GM19043 (cell line): Measurements from ENCODE around the gene SDSL.

Experiments
- ATAC-seq: cut with Tn5 transposase; IDR thresholded peaks from one replicate; pipeline ENCODE4 v1.9.1; 2021; ENCODE audit warnings: low read depth; ENCODE audit not compliant: unreplicated experiment

SDSL gene

DNA sequence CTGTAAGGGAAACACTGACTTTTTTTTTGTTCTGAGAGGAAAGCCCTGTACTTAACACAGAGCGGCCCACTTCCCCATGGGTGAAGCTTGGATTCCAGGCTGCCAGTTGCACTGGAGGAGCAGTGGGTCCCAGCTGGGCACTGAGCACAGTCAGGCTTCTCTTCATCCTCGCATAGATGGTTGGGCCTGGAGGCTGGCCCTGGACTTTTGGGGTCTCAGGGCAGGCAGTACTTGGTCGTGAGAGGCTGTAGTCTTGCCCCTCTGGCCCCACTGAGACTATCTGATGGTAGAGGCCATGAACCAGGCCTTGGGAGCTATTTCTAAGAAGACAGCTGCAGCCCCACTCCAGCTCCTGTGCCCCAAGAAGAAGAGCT, 55.6 kb downstream of the SDSL start:
- no peak for ATAC-seq

DNA sequence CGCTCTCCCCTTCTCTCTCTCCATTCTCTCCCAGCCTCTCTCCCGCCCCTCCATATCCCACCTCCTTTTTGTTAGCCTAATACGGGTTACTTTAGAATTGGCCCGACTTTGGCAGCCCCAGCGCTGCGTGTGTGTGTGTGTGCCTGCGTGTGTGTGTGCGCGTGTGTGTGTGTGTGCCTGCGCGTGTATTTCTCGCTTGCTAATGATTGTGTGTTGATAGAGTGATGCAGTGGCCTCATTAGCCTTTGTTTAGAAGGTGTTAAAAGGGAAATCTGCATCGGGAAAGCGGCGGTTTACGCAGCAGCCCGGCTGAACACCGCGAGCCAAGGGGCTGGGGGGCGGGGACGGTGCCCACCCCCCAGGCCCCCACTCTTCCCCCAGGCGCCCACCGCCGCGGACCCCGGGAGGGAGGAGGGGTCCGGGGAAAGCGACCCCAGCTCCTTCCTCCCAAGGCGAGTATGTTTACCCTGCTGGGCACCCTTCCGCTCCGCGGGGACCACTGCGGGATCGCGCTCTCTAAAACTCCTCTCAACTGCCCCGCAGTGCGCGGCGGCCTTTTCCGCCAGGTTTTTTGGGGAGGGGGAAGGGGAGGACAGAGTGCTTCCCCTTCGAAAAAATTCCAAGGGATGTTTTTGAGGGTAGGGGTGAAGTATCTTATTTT, 56.3 kb downstream of the SDSL start:
- ATAC-seq = no peak

DNA sequence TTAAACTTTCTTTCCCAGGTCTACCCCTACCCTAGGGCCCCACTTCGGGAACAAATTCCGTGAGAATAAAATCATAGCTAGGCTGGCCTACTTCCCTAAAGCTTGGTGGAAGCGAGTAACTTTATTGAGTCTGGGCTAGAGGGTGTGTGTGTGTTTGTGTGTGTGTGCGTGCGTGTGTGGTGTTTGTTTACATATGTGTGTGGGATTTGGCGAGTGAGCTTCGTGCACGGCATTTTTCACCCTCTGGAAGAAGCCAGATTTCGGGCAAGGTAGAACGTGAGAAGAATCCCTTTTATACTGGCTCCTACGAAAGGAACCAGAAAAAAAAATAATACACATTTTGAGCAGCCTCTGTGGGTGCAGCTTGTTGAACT, 57.0 kb downstream of the SDSL start:
- ATAC-seq = no peak

DNA sequence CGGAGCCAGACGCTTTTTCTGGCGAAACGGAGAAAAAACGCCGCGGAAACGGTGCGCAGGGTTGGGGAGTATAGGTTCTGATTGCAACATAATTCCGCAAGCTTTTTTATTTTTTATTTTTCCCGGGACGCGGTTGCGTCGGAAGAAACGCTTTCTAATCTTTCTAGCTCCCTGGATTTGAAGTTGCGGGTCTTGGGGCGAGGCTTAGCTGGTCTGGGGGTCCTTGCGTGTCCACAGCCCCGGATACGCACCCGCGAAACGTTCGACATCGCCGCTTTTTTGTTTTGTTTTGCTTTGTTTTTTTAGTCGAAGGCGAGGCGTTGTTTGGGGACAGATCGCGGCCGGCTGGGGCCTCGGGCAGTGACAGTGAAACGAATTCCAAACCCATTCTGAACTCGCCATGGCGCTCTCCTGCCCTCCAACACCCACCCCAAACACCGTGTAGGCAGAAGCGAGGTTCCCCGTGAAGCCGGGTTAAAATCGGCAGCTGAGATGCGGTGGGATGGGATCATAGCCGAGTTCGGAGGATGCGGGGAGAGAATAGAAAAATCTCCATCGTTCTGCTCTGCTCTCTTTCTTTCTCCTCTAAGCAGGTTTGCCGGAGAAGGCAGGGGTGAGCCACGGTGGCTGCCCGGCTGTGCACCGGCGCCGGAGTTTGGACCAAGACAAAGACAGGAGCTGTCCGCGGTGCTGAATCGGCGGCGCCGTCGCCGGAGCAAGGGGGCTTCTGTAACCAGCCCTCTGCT, 57.6 kb downstream of the SDSL start:
- ATAC-seq = no peak

DNA sequence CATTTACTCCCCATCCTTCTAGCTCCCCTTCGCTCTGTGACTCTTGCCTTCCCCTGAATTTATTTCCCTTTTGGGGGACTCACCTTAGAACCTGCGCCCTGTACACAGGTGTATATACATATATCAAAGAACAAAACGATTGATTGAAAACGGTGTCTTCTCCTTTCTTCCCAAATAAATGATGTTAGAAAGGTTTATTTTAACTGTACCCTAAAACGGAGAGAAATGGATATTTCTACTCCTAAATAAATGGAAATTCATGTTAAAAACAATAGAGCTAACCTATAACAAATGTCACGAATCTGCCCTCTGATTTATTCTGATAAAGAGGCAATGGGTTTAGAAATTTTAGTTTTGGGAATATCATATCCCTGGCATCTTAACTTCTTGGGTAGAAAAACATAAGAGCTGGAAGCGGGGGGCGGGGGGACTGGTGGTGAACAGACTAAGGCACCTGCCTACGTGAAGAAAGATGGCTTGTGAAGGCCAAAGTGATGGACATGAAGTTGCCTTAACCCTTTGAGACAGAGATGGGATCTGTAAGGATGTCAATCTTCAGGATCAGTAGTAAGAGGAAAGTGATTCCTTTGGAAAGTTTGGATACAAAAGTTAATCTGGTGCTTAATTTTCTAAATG, 58.3 kb downstream of the SDSL start:
- no peak for ATAC-seq

DNA sequence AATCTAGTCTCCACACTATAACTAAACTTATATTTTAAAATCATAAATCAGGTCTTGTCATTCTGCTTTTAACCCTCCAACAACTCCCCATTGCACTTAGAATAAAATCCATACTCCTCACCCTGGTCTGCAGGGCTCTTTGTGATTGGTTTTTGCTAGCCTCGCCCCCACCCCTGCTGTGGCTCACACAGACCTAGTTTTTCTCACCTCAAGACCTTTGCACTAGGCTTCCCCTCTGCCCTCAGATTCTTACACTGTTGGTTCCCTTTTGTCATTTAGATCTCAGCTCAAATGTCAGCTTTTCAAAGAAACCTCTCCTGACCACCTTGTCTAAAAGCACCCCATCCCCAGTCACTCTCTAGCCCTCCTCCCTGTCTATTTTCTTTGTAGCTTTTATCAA, 60.2 kb downstream of the SDSL start:
- ATAC-seq = no peak

DNA sequence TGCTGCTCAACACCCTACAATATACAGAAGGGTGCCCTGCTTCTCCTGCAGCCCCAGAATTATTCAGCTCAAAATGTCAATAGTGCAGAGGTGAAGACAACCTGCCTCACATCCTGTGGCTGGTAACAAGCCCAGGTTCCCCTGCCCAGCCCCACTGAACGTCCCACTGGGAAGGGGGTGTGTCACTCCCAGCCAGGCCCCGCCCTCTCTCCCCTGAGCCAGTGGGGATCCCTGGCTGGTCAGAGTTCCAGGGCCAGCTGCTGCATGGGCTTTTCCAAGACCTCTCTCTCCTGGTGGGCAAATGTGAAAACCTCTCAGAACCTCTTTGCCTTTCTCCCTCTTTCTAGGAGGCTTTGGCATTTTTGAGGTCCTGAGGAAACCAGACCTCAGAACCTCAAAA, 63.1 kb downstream of the SDSL start:
- no peak for ATAC-seq

DNA sequence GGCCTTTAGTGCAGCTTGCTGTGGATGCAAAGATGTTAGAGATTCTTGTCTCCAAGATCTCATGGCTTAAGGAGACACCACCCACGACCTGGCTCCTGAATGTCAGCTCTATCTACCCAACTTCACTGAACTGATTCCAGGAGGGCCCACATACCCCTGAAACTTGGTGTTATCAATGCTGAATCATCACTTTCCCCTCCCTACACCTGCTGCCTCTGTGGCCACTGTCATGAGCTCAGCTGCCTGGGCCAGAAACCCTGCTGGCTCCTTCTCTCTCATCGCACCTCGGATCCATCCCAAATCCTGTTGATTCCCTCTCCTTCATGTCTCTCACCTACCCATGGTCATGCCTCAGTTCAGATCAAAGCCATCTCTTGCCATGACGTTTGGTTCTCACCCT, 64.5 kb downstream of the SDSL start:
- no peak for ATAC-seq
